ENCODE data around the gene LGALS9.
"Not testable (repeated sequence)": the region's sequence is repeated elsewhere in the genome, so short reads cannot be mapped to it uniquely, and the experiment has no call there.

The LGALS9 gene

GRCh38 chr17:27686322-27686721 is 55.3 kb downstream of the LGALS9 start:
- not testable (repeated sequence) for DNase-seq (ENCODE audit: low read depth in 2 of 2)

- DNase-seq (ENCODE audit: low read depth in 2 of 2): no peak
These were observed 59.9 kb downstream of the LGALS9 start for GRCh38 chr17:27690882-27691281.

- not testable (repeated sequence) for DNase-seq (ENCODE audit: low read depth in 2 of 2)
These were observed 64.3 kb downstream of the LGALS9 start for GRCh38 chr17:27695254-27695814.

All from stimulated activated CD8-positive, alpha-beta memory T cell treated with anti-CD3 and anti-CD28 coated beads, Interleukin-15, amount 100 ng/mL, for 48 hours (primary cell).